Astrocyte (in vitro differentiated cells and primary cell): ENCODE results near the gene WFDC5. TPM values are rescaled to one million over a fixed set of nuclear protein-coding genes. Genes with fewer than 3 reads are reported as not detected.
"Not testable (repeated sequence)": the region's sequence is repeated elsewhere in the genome, so short reads cannot be mapped to it uniquely, and the experiment has no call there.

Experiments used
- DNase-seq: peaks from one replicate; pipeline ENCODE4 v3.0.0-alpha.2; 2010; ENCODE audit warnings: low read depth
- FAIRE-seq: peaks from 2 replicates; lab custom pipeline; 2011; peaks lifted over from hg19 to GRCh38; lab: Jason Lieb, UNC
- H2AFZ ChIP-seq: 2 replicates; pipeline ENCODE4 v1.6.0; 2012; ENCODE audit warnings: low read depth, low read length, inconsistent platforms
- H3K27ac ChIP-seq: 2 replicates; pipeline ENCODE4 v1.5.1; 2011; ENCODE audit warnings: low read depth, low read length, inconsistent platforms
- H3K27me3 ChIP-seq: 2 replicates; pipeline ENCODE4 v1.6.0; 2011; ENCODE audit warnings: low read length, inconsistent platforms; ENCODE audit not compliant: insufficient read depth
- H3K36me3 ChIP-seq: 2 replicates; pipeline ENCODE4 v1.5.1; 2011; ENCODE audit warnings: low read length, inconsistent platforms; ENCODE audit not compliant: insufficient read depth
- H3K4me1 ChIP-seq: 2 replicates; pipeline ENCODE4 v1.5.1; 2011; ENCODE audit warnings: low read length, inconsistent platforms; ENCODE audit not compliant: insufficient read depth
- H3K4me2 ChIP-seq: 2 replicates; pipeline ENCODE4 v1.6.0; 2012; ENCODE audit warnings: low read length, inconsistent platforms
- H3K4me3 ChIP-seq: 2 replicates; pipeline ENCODE4 v1.5.1; 2011; ENCODE audit warnings: low read depth, mild to moderate bottlenecking, low read length, inconsistent platforms; ENCODE audit not compliant: insufficient read depth
- H3K79me2 ChIP-seq: 2 replicates; pipeline ENCODE4 v1.6.0; 2012; ENCODE audit warnings: mild to moderate bottlenecking, low read length, inconsistent platforms; ENCODE audit not compliant: insufficient read depth
- H3K9ac ChIP-seq: 2 replicates; pipeline ENCODE4 v1.6.0; 2012; ENCODE audit warnings: mild to moderate bottlenecking, low read length, inconsistent platforms
- H3K9me3 ChIP-seq: 2 replicates; pipeline ENCODE4 v1.5.1; 2012; ENCODE audit warnings: low read depth, mild to moderate bottlenecking, low read length, inconsistent platforms; ENCODE audit not compliant: insufficient read depth
- H4K20me1 ChIP-seq: 2 replicates; pipeline ENCODE4 v1.6.0; 2012; ENCODE audit warnings: low read length, inconsistent platforms; ENCODE audit not compliant: insufficient read depth
- H3K27ac Mint-ChIP-seq: one replicate; pipeline ENCODE4 v1.8.0; 2021; ENCODE audit warnings: mild to moderate bottlenecking, mixed read lengths; ENCODE audit not compliant: unreplicated experiment
- H3K27me3 Mint-ChIP-seq: one replicate; pipeline ENCODE4 v1.8.0; 2021; ENCODE audit warnings: low read depth, mixed read lengths; ENCODE audit not compliant: unreplicated experiment
- H3K36me3 Mint-ChIP-seq: one replicate; pipeline ENCODE4 v1.8.0; 2021; ENCODE audit warnings: low read depth, mixed read lengths; ENCODE audit not compliant: unreplicated experiment
- H3K4me1 Mint-ChIP-seq: one replicate; pipeline ENCODE4 v1.8.0; 2021; ENCODE audit warnings: low read depth, mixed read lengths; ENCODE audit not compliant: unreplicated experiment
- H3K4me3 Mint-ChIP-seq: one replicate; pipeline ENCODE4 v1.8.0; 2021; ENCODE audit warnings: mild to moderate bottlenecking, moderate library complexity, mixed read lengths; ENCODE audit not compliant: unreplicated experiment
- H3K9me3 Mint-ChIP-seq: one replicate; pipeline ENCODE4 v1.8.0; 2021; ENCODE audit warnings: mild to moderate bottlenecking, mixed read lengths; ENCODE audit not compliant: unreplicated experiment
- CTCF ChIP-seq: IDR thresholded peaks from 2 replicates; pipeline ENCODE4 v1.5.1; 2011; ENCODE audit warnings: low read depth, mild to moderate bottlenecking, inconsistent platforms, low read length, moderate library complexity; ENCODE audit not compliant: insufficient read depth
- EZH2 ChIP-seq: IDR thresholded peaks from 2 replicates; pipeline ENCODE4 v1.6.1; 2012; ENCODE audit warnings: mild to moderate bottlenecking, low read length, inconsistent platforms; ENCODE audit not compliant: insufficient read depth
- total RNA-seq: library from RNA; stranded (reverse); gene quantifications from 2 replicates; pipeline ENCODE4 v1.2.1, GENCODE V29; 2021

The WFDC5 gene
- total RNA-seq, 1 donor from 2014 or later, result not detected

DNA sequence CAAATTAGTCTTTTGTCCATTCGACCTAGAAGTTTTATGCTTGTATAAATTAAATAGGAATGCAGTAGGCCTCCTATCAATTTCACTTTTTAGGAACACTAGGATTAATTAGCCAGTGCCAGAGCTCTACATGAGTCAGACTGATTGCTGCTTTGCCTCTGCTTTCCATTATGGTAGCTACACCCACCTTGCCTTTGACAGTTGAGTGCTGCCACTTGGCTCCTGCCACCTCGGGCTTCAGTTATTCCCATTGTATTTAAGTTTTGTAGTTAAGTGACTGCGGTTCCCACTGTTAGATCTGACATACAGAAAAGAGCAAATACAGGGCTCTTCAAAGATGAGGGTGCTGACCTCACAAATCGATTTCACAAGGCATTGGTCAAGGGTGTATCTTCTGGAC, 25.9 kb upstream of the WFDC5 start:
- no peak overlapping the region for H3K9ac ChIP-seq
- no peak overlapping the region for H2AFZ ChIP-seq
- no peak overlapping the region for H3K4me2 ChIP-seq
- no peak for TF ChIP-seq CTCF
- TF ChIP-seq EZH2, result no peak
- H3K27me3 ChIP-seq, result peaks cover 16% of the 10 kb centered on the region
- Mint-ChIP-seq H3K27ac (no peak overlapping the region), H3K4me1 (no peaks in the 10 kb centered on the region), H3K27me3 (no peaks in the 10 kb centered on the region), H3K4me3 (no peak overlapping the region), H3K36me3 (no peaks in the 10 kb centered on the region), H3K9me3 (peaks cover 5% of the 10 kb centered on the region)
- FAIRE-seq, result no peak
- H3K4me1 ChIP-seq, result no peaks in the 10 kb centered on the region
- no peak overlapping the region for H3K4me3 ChIP-seq
- no peaks in the 10 kb centered on the region for H3K79me2 ChIP-seq
- no peak for DNase-seq
- H4K20me1 ChIP-seq, result no peaks in the 10 kb centered on the region
- H3K9me3 ChIP-seq, result no peaks in the 10 kb centered on the region
- H3K36me3 ChIP-seq, result no peaks in the 10 kb centered on the region
- H3K27ac ChIP-seq, result no peak overlapping the region

GRCh38 chr20:45139733-45140375, 24.9 kb upstream of the WFDC5 start:
- not testable (repeated sequence) for H3K4me3 Mint-ChIP-seq, H4K20me1 ChIP-seq, FAIRE-seq, H3K27ac Mint-ChIP-seq, H3K4me2 ChIP-seq, H3K27ac ChIP-seq, H3K9me3 ChIP-seq, H3K36me3 ChIP-seq, H3K4me1 ChIP-seq, H3K9me3 Mint-ChIP-seq, H3K9ac ChIP-seq, H3K27me3 Mint-ChIP-seq, H3K4me3 ChIP-seq, H3K27me3 ChIP-seq, DNase-seq, H2AFZ ChIP-seq, H3K4me1 Mint-ChIP-seq, H3K36me3 Mint-ChIP-seq, H3K79me2 ChIP-seq

DNA sequence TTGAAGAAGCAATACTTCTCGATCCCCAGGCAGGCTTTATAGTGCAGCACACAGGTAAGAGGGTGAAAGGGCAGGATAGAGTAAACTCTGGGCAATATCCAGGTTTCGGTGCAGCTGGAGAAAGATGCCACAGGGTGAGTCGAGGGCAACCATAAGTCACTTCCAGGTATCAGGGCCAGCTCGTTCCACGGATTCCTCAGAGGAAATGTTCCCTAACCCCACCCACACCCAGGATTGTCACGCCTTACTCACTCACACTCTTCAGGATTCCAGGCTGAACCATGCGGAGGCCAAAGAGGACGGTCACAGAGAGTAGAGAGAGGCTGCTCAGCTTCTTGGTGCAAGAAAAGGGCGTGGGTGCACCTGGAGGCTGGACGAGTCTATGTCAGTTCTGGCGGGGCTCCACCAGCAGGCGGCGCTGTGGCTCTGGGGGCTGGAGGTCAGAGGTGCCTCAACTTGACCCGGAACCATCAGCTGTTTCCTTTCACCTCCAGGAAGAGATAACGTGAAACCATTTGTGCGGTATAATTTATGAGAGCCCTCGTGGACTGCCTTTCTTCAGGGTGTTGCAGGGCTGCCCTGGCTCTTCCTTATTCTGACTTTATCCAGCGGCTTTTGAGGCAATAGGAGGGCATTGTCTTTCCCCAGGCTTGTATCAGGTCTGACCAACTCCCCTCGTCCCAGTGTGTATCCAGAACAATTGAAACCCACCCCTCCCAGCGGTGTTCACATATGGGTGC, 23.8 kb upstream of the WFDC5 start:
- no peak overlapping the region for H3K4me2 ChIP-seq

More for the DNA sequence above, 23.8 kb upstream of the WFDC5 start:
- H3K36me3 Mint-ChIP-seq, result no peaks in the 10 kb centered on the region
- H3K36me3 ChIP-seq, result no peaks in the 10 kb centered on the region
- DNase-seq (no peak), FAIRE-seq (no peak)
- H3K4me3 ChIP-seq, result no peak overlapping the region
- H3K9me3 Mint-ChIP-seq, result peaks cover 5% of the 10 kb centered on the region
- no peak overlapping the region for H3K27ac ChIP-seq
- H3K27me3 Mint-ChIP-seq, result no peaks in the 10 kb centered on the region
- H3K4me1 ChIP-seq, result no peaks in the 10 kb centered on the region
- no peak overlapping the region for H2AFZ ChIP-seq
- peak; percentile 29 for TF ChIP-seq CTCF
- no peak for TF ChIP-seq EZH2
- no peak overlapping the region for H3K4me3 Mint-ChIP-seq
- H3K9ac ChIP-seq, result no peak overlapping the region
- peaks cover 6% of the 10 kb centered on the region for H3K27me3 ChIP-seq
- no peaks in the 10 kb centered on the region for H4K20me1 ChIP-seq
- H3K4me1 Mint-ChIP-seq, result no peaks in the 10 kb centered on the region
- H3K27ac Mint-ChIP-seq, result no peak overlapping the region
- no peaks in the 10 kb centered on the region for H3K9me3 ChIP-seq
- H3K79me2 ChIP-seq, result no peaks in the 10 kb centered on the region
